Colonic mucosa (tissue), 4 donors: Measurements from ENCODE around the gene MLYCD. TPM values are rescaled to one million over a fixed set of nuclear protein-coding genes. Genes with fewer than 3 reads are reported as not detected.
A peak's percentile ranks its signal among the peaks of the same experiment; 100 is the strongest.

Experiments
- DNase-seq: peaks from one replicate; pipeline ENCODE4 v3.0.0-alpha.2; 2020
- H3K27ac ChIP-seq: fragments of 200-600 bp; one replicate; pipeline ENCODE4 v1.8.0; 2021
- H3K27me3 ChIP-seq: fragments of 200-600 bp; one replicate; pipeline ENCODE4 v1.8.0; 2021
- H3K36me3 ChIP-seq: fragments of 200-600 bp; one replicate; pipeline ENCODE4 v1.8.0; 2021
- H3K4me1 ChIP-seq: fragments of 200-600 bp; one replicate; pipeline ENCODE4 v1.8.0; 2021; ENCODE audit warnings: mild to moderate bottlenecking
- H3K4me3 ChIP-seq: fragments of 200-600 bp; one replicate; pipeline ENCODE4 v1.8.0; 2021
- H3K9ac ChIP-seq, 2 donors: one replicate each; pipeline ENCODE4 v1.7.0; 2013; ENCODE audit warnings: control low read depth in 2 of 2, low read depth in 2 of 2, low read length in 2 of 2
- H3K9me3 ChIP-seq: fragments of 200-600 bp; one replicate; pipeline ENCODE4 v1.8.0; 2021
- intact Hi-C: fragments of 100-400 bp; cut with DNase I; formaldehyde crosslinking; loops from one replicate; pipeline ENCODE4 v1.14.1; 2022
- total RNA-seq, 2 donors: library from RNA; stranded (reverse); fragmentation: NEBNext Ultra II Directional in 1 of 2; extraction: Animal tissue kit (Norgen Biotek cat#: 25700) in 1 of 2; gene quantifications; one replicate each; pipeline ENCODE4 v1.2.1, GENCODE V29; 2021
- TF ChIP-seq, protein P1 (sequence below): fragments of 200-600 bp; IDR thresholded peaks from one replicate; pipeline ENCODE4 v1.8.0; 2022; ENCODE audit warnings: antibody characterized with exemption, mild to moderate bottlenecking
- donor health status: healthy.
- donor health status: DM: no; HTN: no; CAD: no.
- donor health status: DM: no; HTN: no; CAD: no.

The MLYCD gene
- total RNA-seq, 2 donors from 2014 or later = 5.5 to 10.6 TPM

GRCh38 chr16:83951544-83951943 is 52.6 kb downstream of the MLYCD start:
- H3K27ac ChIP-seq = no peak overlapping the region
- H3K9me3 ChIP-seq = no peaks in the 10 kb centered on the region
- TF ChIP-seq, protein P1, sequence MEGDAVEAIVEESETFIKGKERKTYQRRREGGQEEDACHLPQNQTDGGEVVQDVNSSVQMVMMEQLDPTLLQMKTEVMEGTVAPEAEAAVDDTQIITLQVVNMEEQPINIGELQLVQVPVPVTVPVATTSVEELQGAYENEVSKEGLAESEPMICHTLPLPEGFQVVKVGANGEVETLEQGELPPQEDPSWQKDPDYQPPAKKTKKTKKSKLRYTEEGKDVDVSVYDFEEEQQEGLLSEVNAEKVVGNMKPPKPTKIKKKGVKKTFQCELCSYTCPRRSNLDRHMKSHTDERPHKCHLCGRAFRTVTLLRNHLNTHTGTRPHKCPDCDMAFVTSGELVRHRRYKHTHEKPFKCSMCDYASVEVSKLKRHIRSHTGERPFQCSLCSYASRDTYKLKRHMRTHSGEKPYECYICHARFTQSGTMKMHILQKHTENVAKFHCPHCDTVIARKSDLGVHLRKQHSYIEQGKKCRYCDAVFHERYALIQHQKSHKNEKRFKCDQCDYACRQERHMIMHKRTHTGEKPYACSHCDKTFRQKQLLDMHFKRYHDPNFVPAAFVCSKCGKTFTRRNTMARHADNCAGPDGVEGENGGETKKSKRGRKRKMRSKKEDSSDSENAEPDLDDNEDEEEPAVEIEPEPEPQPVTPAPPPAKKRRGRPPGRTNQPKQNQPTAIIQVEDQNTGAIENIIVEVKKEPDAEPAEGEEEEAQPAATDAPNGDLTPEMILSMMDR = no peak
- no peak for DNase-seq
- H3K36me3 ChIP-seq = no peaks in the 10 kb centered on the region
- intact Hi-C loops = no loop called here
- no peaks in the 10 kb centered on the region for H3K27me3 ChIP-seq
- H3K4me3 ChIP-seq = no peak overlapping the region
- no peak overlapping the region for H3K9ac ChIP-seq
- peaks cover 10% of the 10 kb centered on the region for H3K4me1 ChIP-seq

- DNase-seq = no peak
- Histone ChIP-seq H3K27me3 (no peaks in the 10 kb centered on the region), H3K9ac (peak overlapping the region; percentile 31 to 95), H3K9me3 (no peaks in the 10 kb centered on the region), H3K36me3 (no peaks in the 10 kb centered on the region), H3K4me3 (peak overlapping the region; percentile 62), H3K27ac (no peak overlapping the region), H3K4me1 (peaks cover 10% of the 10 kb centered on the region)
- TF ChIP-seq, protein P1 = no peak
- intact Hi-C loops = no loop called here
These were observed 53.6 kb downstream of the MLYCD start for GRCh38 chr16:83952587-83952939.

DNA sequence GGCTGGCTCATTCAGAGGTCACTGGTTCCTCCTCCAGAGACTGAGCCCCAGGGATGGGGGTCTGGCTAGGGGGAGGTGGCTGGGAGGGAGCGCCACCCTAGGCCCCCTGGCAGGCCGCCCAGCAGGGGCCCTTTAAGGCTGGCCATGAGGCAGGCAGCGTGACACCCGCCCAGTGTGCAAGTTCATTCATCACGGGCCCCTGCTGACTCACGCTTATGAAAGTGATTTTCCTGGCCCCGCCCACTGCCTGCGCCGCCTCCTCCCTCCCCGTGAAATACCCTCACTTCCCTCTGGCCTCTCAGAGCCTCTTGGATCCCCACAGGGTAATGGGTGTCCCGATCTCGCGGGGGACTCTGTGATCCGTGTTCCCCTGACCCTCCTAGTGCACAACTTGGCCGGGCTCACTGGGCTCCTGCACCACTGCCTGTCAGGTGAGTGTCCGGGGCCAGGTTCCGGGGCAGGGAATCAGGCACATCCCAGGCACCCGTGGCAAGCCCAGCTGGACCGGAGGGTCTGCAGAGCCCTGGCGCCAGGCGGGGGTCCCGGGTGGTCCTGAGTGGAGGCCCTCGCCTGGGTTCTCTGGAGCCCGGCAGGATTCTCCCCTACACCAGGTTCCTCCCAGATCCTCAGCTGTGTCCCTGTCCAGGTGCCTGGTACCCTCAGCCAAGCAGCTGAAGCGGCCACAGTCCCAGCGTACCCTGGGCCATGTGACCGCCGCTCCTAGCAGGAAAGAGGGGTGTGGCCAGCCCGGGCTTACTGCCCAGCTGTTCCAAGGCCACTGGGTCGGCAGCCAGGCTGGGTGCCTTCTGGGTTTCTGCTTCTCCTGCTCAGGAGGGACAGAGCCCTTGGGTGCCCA is 54.3 kb downstream of the MLYCD start, which contains the start of gene OSGIN1:
Gene OSGIN1, plus strand, starts transcription at position 301 of the 856 bp plus-strand sequence. CDS start 4,432 bp downstream, outside the sequence.
- Histone ChIP-seq H3K9me3 (no peaks in the 10 kb centered on the region), H3K36me3 (no peaks in the 10 kb centered on the region), H3K4me1 (peaks cover 10% of the 10 kb centered on the region), H3K27ac (peak within 1 kb of the TSS; percentile 95), H3K9ac (peak within 1 kb of the TSS; percentile 94 to 95), H3K4me3 (peak within 1 kb of the TSS; percentile 62), H3K27me3 (no peaks in the 10 kb centered on the region)
- intact Hi-C loops = no loop called here
- DNase-seq = peak; percentile 97
- TF ChIP-seq, protein P1 = no peak

- TF ChIP-seq, protein P1 = peak; percentile 39
- peak overlapping the region; percentile 94 to 95 for H3K9ac ChIP-seq
- H3K27me3 ChIP-seq = no peaks in the 10 kb centered on the region
- H3K36me3 ChIP-seq = no peaks in the 10 kb centered on the region
- peaks cover 10% of the 10 kb centered on the region for H3K4me1 ChIP-seq
- peak overlapping the region; percentile 95 for H3K27ac ChIP-seq
- H3K4me3 ChIP-seq = peak overlapping the region; percentile 62
- no peaks in the 10 kb centered on the region for H3K9me3 ChIP-seq
- peak; percentile 50 for DNase-seq
- intact Hi-C loops = no loop called here
These were observed 55.1 kb downstream of the MLYCD start for GRCh38 chr16:83953796-83954576.

GRCh38 chr16:83954577-83955016 is 55.7 kb downstream of the MLYCD start:
- intact Hi-C loops = no loop called here
- peak overlapping the region; percentile 62 for H3K4me3 ChIP-seq
- TF ChIP-seq, protein P1 = no peak
- H3K4me1 ChIP-seq = peaks cover 10% of the 10 kb centered on the region
- peak; percentile 71 for DNase-seq
- no peaks in the 10 kb centered on the region for H3K36me3 ChIP-seq
- peak overlapping the region; percentile 38 to 51 for H3K9ac ChIP-seq
- H3K27me3 ChIP-seq = no peaks in the 10 kb centered on the region
- H3K9me3 ChIP-seq = no peaks in the 10 kb centered on the region
- H3K27ac ChIP-seq = peak overlapping the region; percentile 95
